Measurements from ENCODE around the gene TSPEAR. TPM values are rescaled to one million over a fixed set of nuclear protein-coding genes. Genes with fewer than 3 reads are reported as not detected.

TSPEAR gene
- total RNA-seq, 2 donors from 2014 or later = 1.5 to 6.0 TPM

GRCh38 chr21:44684483-44684882 is 26.9 kb downstream of the TSPEAR start:
- DNase-seq = no peak
- Mint-ChIP-seq H3K27me3 (ENCODE audit: insufficient read depth) (peaks cover 33% of the 10 kb centered on the region), H3K4me3 (no peak overlapping the region), H3K27ac (no peak overlapping the region), H3K36me3 (ENCODE audit: low read depth) (no peaks in the 10 kb centered on the region), H3K4me1 (peaks cover 26% of the 10 kb centered on the region), H3K9me3 (no peaks in the 10 kb centered on the region)
- Histone ChIP-seq H3K9me3 (ENCODE audit: control insufficient read depth, low read length) (no peaks in the 10 kb centered on the region), H3K36me3 (ENCODE audit: control insufficient read depth, insufficient read depth, low read length) (no peaks in the 10 kb centered on the region), H3K9ac (ENCODE audit: extremely low read depth, low read length, poor library complexity, severe bottlenecking) (no peak overlapping the region), H3K27me3 (ENCODE audit: control insufficient read depth, insufficient read depth, low read length, poor library complexity, severe bottlenecking) (no peaks in the 10 kb centered on the region), H3K4me1 (ENCODE audit: control insufficient read depth, insufficient read depth, low read length) (peaks cover 12% of the 10 kb centered on the region), H3K27ac (ENCODE audit: low read depth, low read length) (no peak overlapping the region), H3K4me3 (ENCODE audit: low read length) (no peak overlapping the region)
- no peak for TF ChIP-seq CTCF (conservative IDR thresholded peaks at IDR 0.05)
- WGBS, 2 experiments (ENCODE audit: insufficient coverage in 1 of 2, insufficient read length in 1 of 2) = 77 to 80% methylated on average over 5 to 6 of the region's 6 CpGs

GRCh38 chr21:44684077-44684476 is 27.3 kb downstream of the TSPEAR start:
- no peaks in the 10 kb centered on the region for H3K9me3 Mint-ChIP-seq
- Histone ChIP-seq H3K4me1 (ENCODE audit: control insufficient read depth, insufficient read depth, low read length) (peaks cover 12% of the 10 kb centered on the region), H3K9me3 (ENCODE audit: control insufficient read depth, low read length) (no peaks in the 10 kb centered on the region), H3K9ac (ENCODE audit: extremely low read depth, low read length, poor library complexity, severe bottlenecking) (no peak overlapping the region), H3K4me3 (ENCODE audit: low read length) (no peak overlapping the region), H3K27me3 (ENCODE audit: control insufficient read depth, insufficient read depth, low read length, poor library complexity, severe bottlenecking) (no peaks in the 10 kb centered on the region), H3K27ac (ENCODE audit: low read depth, low read length) (no peak overlapping the region), H3K36me3 (ENCODE audit: control insufficient read depth, insufficient read depth, low read length) (no peaks in the 10 kb centered on the region)
- 85 to 88% methylated on average over 7 of the region's 7 CpGs for WGBS, 2 experiments (ENCODE audit: insufficient coverage in 1 of 2, insufficient read length in 1 of 2)
- peaks cover 33% of the 10 kb centered on the region for H3K27me3 Mint-ChIP-seq (ENCODE audit: insufficient read depth)
- H3K27ac Mint-ChIP-seq = no peak overlapping the region
- no peak overlapping the region for H3K4me3 Mint-ChIP-seq
- H3K36me3 Mint-ChIP-seq (ENCODE audit: low read depth) = no peaks in the 10 kb centered on the region
- TF ChIP-seq CTCF (conservative IDR thresholded peaks at IDR 0.05) = no peak
- no peak for DNase-seq
- peaks cover 26% of the 10 kb centered on the region for H3K4me1 Mint-ChIP-seq

GRCh38 chr21:44682580-44683151 is 28.7 kb downstream of the TSPEAR start:
- Histone ChIP-seq H3K4me1 (ENCODE audit: control insufficient read depth, insufficient read depth, low read length) (peaks cover 9% of the 10 kb centered on the region), H3K4me3 (ENCODE audit: low read length) (no peak overlapping the region), H3K9ac (ENCODE audit: extremely low read depth, low read length, poor library complexity, severe bottlenecking) (no peak overlapping the region), H3K36me3 (ENCODE audit: control insufficient read depth, insufficient read depth, low read length) (no peaks in the 10 kb centered on the region), H3K27ac (ENCODE audit: low read depth, low read length) (no peak overlapping the region), H3K9me3 (ENCODE audit: control insufficient read depth, low read length) (no peaks in the 10 kb centered on the region), H3K27me3 (ENCODE audit: control insufficient read depth, insufficient read depth, low read length, poor library complexity, severe bottlenecking) (no peaks in the 10 kb centered on the region)
- H3K4me1 Mint-ChIP-seq = peaks cover 21% of the 10 kb centered on the region
- 88 to 91% methylated on average over 14 to 15 of the region's 15 CpGs for WGBS, 2 experiments (ENCODE audit: insufficient coverage in 1 of 2, insufficient read length in 1 of 2)
- H3K27me3 Mint-ChIP-seq (ENCODE audit: insufficient read depth) = peaks cover 28% of the 10 kb centered on the region
- H3K9me3 Mint-ChIP-seq = no peaks in the 10 kb centered on the region
- DNase-seq = no peak
- H3K36me3 Mint-ChIP-seq (ENCODE audit: low read depth) = no peaks in the 10 kb centered on the region
- no peak for TF ChIP-seq CTCF (conservative IDR thresholded peaks at IDR 0.05)
- H3K4me3 Mint-ChIP-seq = no peak overlapping the region
- H3K27ac Mint-ChIP-seq = peak overlapping the region; percentile 13

Measured in endodermal cell (in vitro differentiated cells).